ENCODE results near the gene DGLUCY.
"Not testable (repeated sequence)": the region's sequence is repeated elsewhere in the genome, so short reads cannot be mapped to it uniquely, and the experiment has no call there.

Gene DGLUCY

DNA sequence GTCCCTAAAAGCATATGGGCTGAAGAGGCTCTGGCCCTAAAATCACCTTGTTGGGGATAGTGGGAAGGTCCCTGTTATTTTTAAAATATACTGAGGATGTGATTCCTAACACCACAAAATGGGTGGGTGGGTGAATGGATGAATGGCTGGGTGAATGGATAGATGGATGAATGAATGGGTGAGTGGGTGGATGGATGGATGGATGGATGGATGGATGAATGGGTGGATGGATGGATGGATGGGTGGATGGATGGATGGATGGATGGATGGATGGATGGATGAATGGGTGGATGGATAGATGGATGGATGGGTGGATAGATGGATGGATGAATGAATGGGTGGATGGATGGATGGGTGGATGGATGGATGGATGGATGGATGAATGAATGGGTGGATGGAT, 43.0 kb downstream of the DGLUCY start:
- H2BK5ac ChIP-seq (ENCODE audit: low read depth, low read length, poor library complexity, severe bottlenecking); H3K9me3 ChIP-seq (ENCODE audit: control insufficient read depth, low read length); H3K14ac ChIP-seq (ENCODE audit: low read length in 2 of 2); H3K79me1 ChIP-seq (replicated peaks; ENCODE audit: low read length, poor library complexity, severe bottlenecking); H3K27me3 ChIP-seq (ENCODE audit: control insufficient read depth in 1 of 2, insufficient read depth in 1 of 2, low read length in 2 of 2); H3K27ac ChIP-seq (ENCODE audit: low read length, poor library complexity, severe bottlenecking); H2AFZ ChIP-seq (ENCODE audit: low read depth, low read length); H2AK5ac ChIP-seq (ENCODE audit: low read length, severe bottlenecking); H3K18ac ChIP-seq (ENCODE audit: low read depth in 1 of 2, low read length in 2 of 2); H3K9ac ChIP-seq (ENCODE audit: low read length); H2BK120ac ChIP-seq (ENCODE audit: low read depth, low read length); DNase-seq; H2BK12ac ChIP-seq (ENCODE audit: low read length in 2 of 2); H4K91ac ChIP-seq (ENCODE audit: low read length); H2BK15ac ChIP-seq (ENCODE audit: low read depth, poor library complexity, severe bottlenecking); H4K8ac ChIP-seq (ENCODE audit: low read length); H3K4me2 ChIP-seq (ENCODE audit: low read length, poor library complexity, severe bottlenecking); H3K23ac ChIP-seq (ENCODE audit: low read length in 2 of 2); H3K4ac ChIP-seq (ENCODE audit: low read depth in 1 of 2, low read length in 2 of 2); H3K4me3 ChIP-seq (ENCODE audit: insufficient read depth in 1 of 2, low read depth in 1 of 2, low read length in 2 of 2): not testable (repeated sequence)
- peaks cover 27 to 48% of the 10 kb centered on the region in 2 experiments for H3K36me3 ChIP-seq (ENCODE audit: control insufficient read depth in 1 of 2, insufficient read depth in 2 of 2, low read depth in 1 of 2, low read length in 2 of 2)
- H3K4me1 ChIP-seq (ENCODE audit: control insufficient read depth, insufficient read depth, low read depth, low read length), result peaks cover 18% of the 10 kb centered on the region

DNA sequence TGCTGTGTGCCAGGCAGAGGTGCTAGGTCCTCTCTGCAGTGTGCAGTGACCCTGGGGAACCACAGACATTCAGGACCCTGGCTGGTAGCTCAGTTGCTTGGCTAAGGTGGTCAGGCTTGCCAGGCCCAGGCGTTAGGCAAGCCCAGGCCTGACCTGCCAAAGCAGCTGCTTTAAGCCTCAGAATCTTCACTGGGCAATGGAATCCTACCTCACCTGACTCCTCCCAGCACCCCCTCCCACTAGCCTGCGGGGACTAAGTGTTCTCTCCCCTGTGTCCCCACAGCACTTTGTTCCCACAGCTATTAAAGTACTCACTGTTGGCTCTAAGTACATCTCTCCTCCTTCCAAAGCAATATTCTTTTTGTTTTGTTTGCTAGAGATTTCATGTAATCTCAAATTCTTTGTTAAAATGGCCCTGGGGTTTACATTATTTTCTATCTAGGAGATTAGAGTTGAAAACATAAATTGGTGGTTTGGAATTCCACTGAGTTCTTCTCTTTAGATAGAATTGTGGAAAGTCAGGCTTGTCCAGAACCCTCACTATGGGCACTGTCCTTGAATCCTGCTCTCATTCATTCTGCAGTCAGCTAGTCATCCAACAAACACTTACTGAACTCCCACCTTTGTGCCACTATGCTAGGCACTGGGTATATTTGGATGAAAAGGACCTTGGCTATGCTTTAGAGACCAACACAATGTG, 44.4 kb downstream of the DGLUCY start:
- Histone ChIP-seq H2BK5ac (ENCODE audit: low read depth, low read length, poor library complexity, severe bottlenecking) (no peak overlapping the region), H2BK15ac (ENCODE audit: low read depth, poor library complexity, severe bottlenecking) (no peak overlapping the region), H3K4me3 (ENCODE audit: insufficient read depth in 1 of 2, low read depth in 1 of 2, low read length in 2 of 2) (no peak overlapping the region), H3K18ac (ENCODE audit: low read depth in 1 of 2, low read length in 2 of 2) (peak overlapping the region in 1 of 2 experiments; percentile 46), H3K9ac (ENCODE audit: low read length) (no peak overlapping the region), H2BK120ac (ENCODE audit: low read depth, low read length) (no peak overlapping the region), H3K14ac (ENCODE audit: low read length in 2 of 2) (no peak overlapping the region), H3K4me1 (ENCODE audit: control insufficient read depth, insufficient read depth, low read depth, low read length) (peaks cover 18% of the 10 kb centered on the region), H3K79me1 (replicated peaks; ENCODE audit: low read length, poor library complexity, severe bottlenecking) (peaks cover 3% of the 10 kb centered on the region), H3K4ac (ENCODE audit: low read depth in 1 of 2, low read length in 2 of 2) (no peak overlapping the region), H3K9me3 (ENCODE audit: control insufficient read depth, low read length) (no peaks in the 10 kb centered on the region), H2AFZ (ENCODE audit: low read depth, low read length) (no peak overlapping the region), H3K23ac (ENCODE audit: low read length in 2 of 2) (no peak overlapping the region), H3K27ac (ENCODE audit: low read length, poor library complexity, severe bottlenecking) (no peak overlapping the region), H4K8ac (ENCODE audit: low read length) (no peak overlapping the region), H3K4me2 (ENCODE audit: low read length, poor library complexity, severe bottlenecking) (no peak overlapping the region), H3K36me3 (ENCODE audit: control insufficient read depth in 1 of 2, insufficient read depth in 2 of 2, low read depth in 1 of 2, low read length in 2 of 2) (peaks cover 34 to 60% of the 10 kb centered on the region in 2 experiments), H3K27me3 (ENCODE audit: control insufficient read depth in 1 of 2, insufficient read depth in 1 of 2, low read length in 2 of 2) (no peaks in the 10 kb centered on the region), H2BK12ac (ENCODE audit: low read length in 2 of 2) (no peak overlapping the region), H4K91ac (ENCODE audit: low read length) (no peak overlapping the region), H2AK5ac (ENCODE audit: low read length, severe bottlenecking) (no peak overlapping the region)
- 90% methylated on average over 2 of the region's 2 CpGs for WGBS
- no peak for DNase-seq

DNA sequence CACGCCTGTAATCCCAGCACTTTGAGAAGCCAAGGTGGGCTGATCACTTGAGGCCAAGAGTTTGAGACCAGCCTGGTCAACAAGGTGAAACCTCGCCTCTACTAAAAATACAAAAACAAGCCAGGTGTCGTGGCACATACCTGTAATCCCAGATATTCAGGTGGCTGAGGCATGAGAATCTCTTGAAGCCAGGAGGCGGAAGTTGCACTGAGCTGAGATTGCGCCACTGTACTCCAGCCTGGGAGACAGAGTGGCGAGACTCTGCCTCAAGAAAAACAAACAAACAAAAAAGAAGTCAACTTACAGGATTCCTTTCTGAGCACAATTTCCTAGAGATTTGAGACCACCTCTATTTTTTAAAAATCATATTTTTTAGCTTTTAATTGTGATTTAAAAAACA, 45.3 kb downstream of the DGLUCY start:
- no peak overlapping the region for H2BK5ac ChIP-seq (ENCODE audit: low read depth, low read length, poor library complexity, severe bottlenecking)
- H3K23ac ChIP-seq (ENCODE audit: low read length in 2 of 2), result no peak overlapping the region
- no peak overlapping the region for H3K4ac ChIP-seq (ENCODE audit: low read depth in 1 of 2, low read length in 2 of 2)
- H3K4me2 ChIP-seq (ENCODE audit: low read length, poor library complexity, severe bottlenecking), result no peak overlapping the region
- H4K91ac ChIP-seq (ENCODE audit: low read length), result no peak overlapping the region
- no peak overlapping the region for H4K8ac ChIP-seq (ENCODE audit: low read length)
- peaks cover 37 to 63% of the 10 kb centered on the region in 2 experiments for H3K36me3 ChIP-seq (ENCODE audit: control insufficient read depth in 1 of 2, insufficient read depth in 2 of 2, low read depth in 1 of 2, low read length in 2 of 2)
- H2AK5ac ChIP-seq (ENCODE audit: low read length, severe bottlenecking), result no peak overlapping the region
- no peaks in the 10 kb centered on the region for H3K9me3 ChIP-seq (ENCODE audit: control insufficient read depth, low read length)
- no peaks in the 10 kb centered on the region for H3K27me3 ChIP-seq (ENCODE audit: control insufficient read depth in 1 of 2, insufficient read depth in 1 of 2, low read length in 2 of 2)
- no peak overlapping the region for H2BK15ac ChIP-seq (ENCODE audit: low read depth, poor library complexity, severe bottlenecking)
- H3K27ac ChIP-seq (ENCODE audit: low read length, poor library complexity, severe bottlenecking), result no peak overlapping the region
- H3K18ac ChIP-seq (ENCODE audit: low read depth in 1 of 2, low read length in 2 of 2), result no peak overlapping the region
- no peak overlapping the region for H3K4me3 ChIP-seq (ENCODE audit: insufficient read depth in 1 of 2, low read depth in 1 of 2, low read length in 2 of 2)
- no peak overlapping the region for H2BK120ac ChIP-seq (ENCODE audit: low read depth, low read length)
- no peak overlapping the region for H3K14ac ChIP-seq (ENCODE audit: low read length in 2 of 2)
- DNase-seq, result no peak
- no peak overlapping the region for H3K9ac ChIP-seq (ENCODE audit: low read length)
- H3K4me1 ChIP-seq (ENCODE audit: control insufficient read depth, insufficient read depth, low read depth, low read length), result peaks cover 14% of the 10 kb centered on the region
- 88% methylated on average over 6 of the region's 6 CpGs for WGBS
- H3K79me1 ChIP-seq (replicated peaks; ENCODE audit: low read length, poor library complexity, severe bottlenecking), result peaks cover 3% of the 10 kb centered on the region
- H2AFZ ChIP-seq (ENCODE audit: low read depth, low read length), result no peak overlapping the region
- no peak overlapping the region for H2BK12ac ChIP-seq (ENCODE audit: low read length in 2 of 2)

DNA sequence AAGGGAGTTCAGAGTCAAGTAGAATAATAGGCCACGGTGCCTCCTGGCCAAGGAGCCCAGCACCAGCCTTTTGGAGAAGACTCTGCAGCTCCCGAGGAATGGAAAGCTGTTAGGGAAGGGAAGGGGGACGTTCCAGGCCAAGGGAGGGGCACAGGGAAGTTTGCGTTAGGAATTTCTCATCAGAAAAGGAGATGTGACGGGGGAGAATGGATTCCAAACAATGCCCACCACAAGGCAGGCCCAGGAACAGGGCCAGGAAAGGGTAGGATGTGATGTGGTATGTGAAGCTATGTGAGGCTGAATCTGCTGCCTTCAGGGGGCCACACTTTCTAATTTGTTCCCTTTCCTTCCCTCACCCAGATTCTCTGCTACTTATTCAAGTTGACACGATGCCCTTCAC, 46.0 kb downstream of the DGLUCY start:
- Histone ChIP-seq H2BK15ac (ENCODE audit: low read depth, poor library complexity, severe bottlenecking) (no peak overlapping the region), H2AK5ac (ENCODE audit: low read length, severe bottlenecking) (no peak overlapping the region), H3K36me3 (ENCODE audit: control insufficient read depth in 1 of 2, insufficient read depth in 2 of 2, low read depth in 1 of 2, low read length in 2 of 2) (peaks cover 42 to 70% of the 10 kb centered on the region in 2 experiments), H4K8ac (ENCODE audit: low read length) (no peak overlapping the region), H2AFZ (ENCODE audit: low read depth, low read length) (no peak overlapping the region), H3K27ac (ENCODE audit: low read length, poor library complexity, severe bottlenecking) (no peak overlapping the region), H3K18ac (ENCODE audit: low read depth in 1 of 2, low read length in 2 of 2) (peak overlapping the region in 1 of 2 experiments; percentile 26), H2BK5ac (ENCODE audit: low read depth, low read length, poor library complexity, severe bottlenecking) (no peak overlapping the region), H3K4ac (ENCODE audit: low read depth in 1 of 2, low read length in 2 of 2) (no peak overlapping the region), H3K9ac (ENCODE audit: low read length) (no peak overlapping the region), H3K14ac (ENCODE audit: low read length in 2 of 2) (no peak overlapping the region), H4K91ac (ENCODE audit: low read length) (no peak overlapping the region), H3K9me3 (ENCODE audit: control insufficient read depth, low read length) (no peaks in the 10 kb centered on the region), H3K4me3 (ENCODE audit: insufficient read depth in 1 of 2, low read depth in 1 of 2, low read length in 2 of 2) (no peak overlapping the region), H2BK12ac (ENCODE audit: low read length in 2 of 2) (no peak overlapping the region), H3K4me1 (ENCODE audit: control insufficient read depth, insufficient read depth, low read depth, low read length) (peaks cover 8% of the 10 kb centered on the region), H2BK120ac (ENCODE audit: low read depth, low read length) (no peak overlapping the region), H3K23ac (ENCODE audit: low read length in 2 of 2) (no peak overlapping the region), H3K27me3 (ENCODE audit: control insufficient read depth in 1 of 2, insufficient read depth in 1 of 2, low read length in 2 of 2) (no peaks in the 10 kb centered on the region), H3K79me1 (replicated peaks; ENCODE audit: low read length, poor library complexity, severe bottlenecking) (peaks cover 3% of the 10 kb centered on the region), H3K4me2 (ENCODE audit: low read length, poor library complexity, severe bottlenecking) (no peak overlapping the region)
- no peak for DNase-seq
- 88% methylated on average over 6 of the region's 6 CpGs for WGBS

Measured in mesenchymal stem cell (in vitro differentiated cells and primary cell).